Hematopoietic multipotent progenitor cell treated with erythropoietin and hydrocortisone succinate and interleukin-3 and kit ligand, for 6 days (in vitro differentiated cells): ENCODE data around the gene ITGB8.

Source experiments
- DNase-seq: peaks from one replicate; pipeline ENCODE4 v3.0.0-alpha.2; 2015

Gene ITGB8

DNA sequence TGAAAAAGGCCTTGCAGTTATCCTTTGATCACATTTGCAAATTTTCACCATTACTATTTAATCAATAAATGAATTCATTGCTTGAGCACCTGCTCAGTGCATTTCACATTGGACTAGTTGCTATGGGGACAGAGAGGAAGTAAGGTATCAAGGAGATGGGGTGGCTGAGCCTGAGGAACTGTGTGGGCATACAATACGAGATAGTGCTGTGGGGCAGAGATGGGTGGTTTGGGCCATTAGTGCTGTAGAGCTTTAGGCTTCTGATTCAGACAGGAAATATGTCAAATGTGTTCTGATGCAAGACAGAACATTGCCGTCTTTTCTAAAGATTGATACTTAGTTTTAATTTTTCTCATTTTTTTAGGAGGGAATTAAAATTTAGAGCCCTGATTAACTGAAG lies 13.2 kb downstream of the ITGB8 start:
- no peak for DNase-seq

DNA sequence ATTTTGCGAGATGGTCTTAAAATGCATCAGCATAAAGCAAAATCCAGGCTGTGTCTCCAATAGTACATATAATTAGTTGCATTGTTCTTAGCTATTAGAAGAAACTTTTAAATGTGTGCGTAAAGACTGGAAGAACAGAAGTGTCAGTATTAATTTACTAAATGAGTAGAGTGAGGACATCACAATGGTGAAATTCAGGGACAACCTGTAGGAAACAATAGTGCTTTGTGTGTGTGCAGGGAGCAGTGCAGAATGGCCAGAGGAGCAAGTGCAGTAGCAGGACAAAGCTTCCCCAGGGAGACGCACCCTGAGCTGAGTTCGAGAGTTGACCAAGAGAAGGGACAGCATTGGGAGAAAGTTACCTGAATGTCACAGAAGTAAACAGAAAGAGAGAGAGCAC lies 13.7 kb downstream of the ITGB8 start:
- no peak for DNase-seq

DNA sequence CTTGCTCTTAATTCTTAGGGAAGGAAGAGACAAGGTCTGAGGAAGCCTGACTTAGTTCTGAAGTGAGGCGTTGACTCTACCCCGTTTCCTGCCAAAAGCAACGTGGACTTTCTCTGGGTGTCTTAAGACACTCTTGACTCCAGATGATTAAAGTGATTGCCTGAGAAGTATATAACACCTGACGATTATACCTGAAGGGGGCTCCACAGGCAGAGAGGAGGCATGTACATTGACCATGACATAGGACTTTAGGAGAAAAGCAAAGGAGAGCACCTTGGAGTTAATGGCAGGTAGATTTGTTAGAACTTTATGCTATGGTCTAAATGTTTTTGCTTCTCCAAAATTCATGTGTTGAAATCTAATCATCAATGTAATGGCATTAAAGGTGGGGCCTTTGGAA lies 15.9 kb downstream of the ITGB8 start:
- no peak for DNase-seq

DNA sequence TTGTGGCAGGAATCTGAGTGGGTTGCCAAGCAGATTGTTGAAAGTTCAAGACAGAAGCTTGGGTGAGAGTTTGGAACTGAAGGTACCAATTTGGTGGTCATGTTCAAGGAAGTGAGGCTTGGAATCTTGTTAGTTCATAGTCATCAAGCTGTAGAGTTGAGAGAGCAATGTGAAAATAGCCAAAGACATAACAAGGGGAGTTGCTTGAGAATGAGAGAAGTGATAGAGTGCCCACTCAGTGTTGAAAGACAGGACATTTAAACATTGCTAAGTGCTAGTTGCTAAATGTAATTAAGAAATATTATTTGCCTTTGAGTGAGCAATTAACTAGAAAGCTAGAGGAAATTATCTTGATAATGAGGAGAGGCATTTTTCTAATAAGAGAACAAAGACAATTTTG lies 17.0 kb downstream of the ITGB8 start:
- no peak for DNase-seq

DNA sequence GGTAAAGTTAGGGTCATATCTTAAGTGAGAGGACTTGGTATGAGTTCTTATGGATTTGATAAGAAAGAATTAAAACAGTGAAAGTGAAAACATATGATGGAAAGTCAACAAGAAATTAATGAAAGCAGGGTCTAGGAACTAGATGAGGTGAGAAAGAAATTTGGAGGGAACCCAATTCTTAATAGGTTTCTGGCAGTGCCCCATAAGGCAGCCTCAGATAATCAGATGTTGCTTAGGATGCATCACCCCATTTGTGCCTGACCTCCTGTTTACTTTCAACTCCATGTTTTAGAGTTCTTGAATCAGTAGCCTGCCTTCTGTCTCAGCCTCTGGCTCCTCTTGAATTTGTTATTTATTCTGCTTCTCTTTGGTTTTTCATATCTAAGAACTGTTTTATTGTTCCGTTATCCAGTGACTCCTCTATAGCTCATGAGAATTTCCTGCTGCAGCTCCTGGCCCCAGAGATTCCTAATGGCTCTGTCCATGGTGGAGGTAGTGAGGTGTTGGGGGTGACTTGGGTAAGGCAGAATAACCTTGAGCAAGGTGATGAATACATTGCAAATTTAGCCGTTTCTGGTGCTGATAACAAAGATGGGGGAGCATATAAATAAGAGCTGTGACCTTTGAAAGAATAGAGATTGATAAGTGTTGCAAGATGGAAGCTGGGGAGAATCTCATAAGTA lies 17.6 kb downstream of the ITGB8 start:
- DNase-seq = no peak

DNA sequence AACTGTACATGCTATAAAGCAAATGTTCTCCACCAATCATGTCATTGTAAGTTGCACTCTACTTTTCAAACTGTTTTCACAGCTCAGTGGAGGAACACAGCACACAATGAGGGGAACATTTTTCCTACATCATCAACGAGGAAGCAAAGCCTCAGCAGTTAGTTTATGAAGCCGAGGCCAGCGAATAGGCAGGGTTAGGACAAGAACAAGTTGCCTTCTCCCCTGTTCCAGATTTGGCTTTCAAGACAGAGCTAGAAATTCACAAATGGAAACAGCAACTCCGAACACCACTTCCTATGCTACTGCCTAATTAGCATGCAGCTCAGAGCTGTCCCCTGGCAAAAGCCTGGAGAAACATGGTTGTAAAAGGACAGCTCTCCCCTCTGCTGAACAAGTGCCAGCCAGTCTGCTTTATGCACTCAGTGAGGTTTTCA lies 19.8 kb downstream of the ITGB8 start:
- DNase-seq = no peak

DNA sequence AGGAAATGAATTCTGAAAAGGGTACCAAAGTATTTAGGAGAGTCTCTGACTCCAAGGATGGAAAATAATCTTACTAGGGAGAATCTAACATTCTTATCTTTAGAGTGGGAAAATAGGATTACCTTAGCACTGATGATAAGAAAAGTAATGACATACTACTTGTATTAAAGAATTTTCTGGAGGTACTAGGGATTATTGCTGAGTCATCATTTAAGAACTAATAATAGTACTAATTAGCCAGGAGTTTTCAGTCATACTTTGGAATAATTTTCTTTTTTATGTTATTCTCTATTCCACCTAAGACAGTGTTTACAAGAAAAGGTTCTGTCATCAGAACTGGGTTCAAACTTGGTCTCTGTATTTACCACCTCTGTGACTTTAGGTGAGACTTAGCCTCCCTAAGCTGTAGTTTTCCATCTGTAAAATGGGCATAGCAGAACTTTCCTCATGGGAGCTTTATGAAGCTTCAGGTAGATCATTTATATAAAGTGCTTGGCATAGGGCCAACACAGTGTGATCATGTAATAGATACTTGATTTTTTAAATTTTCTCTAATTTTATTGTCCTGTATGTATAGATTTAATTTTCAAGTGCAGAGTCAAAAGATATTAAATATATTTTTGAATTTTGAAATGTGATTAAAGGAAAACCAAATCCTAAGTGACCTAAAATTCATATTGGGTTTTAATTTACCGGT lies 20.4 kb downstream of the ITGB8 start:
- DNase-seq = no peak

DNA sequence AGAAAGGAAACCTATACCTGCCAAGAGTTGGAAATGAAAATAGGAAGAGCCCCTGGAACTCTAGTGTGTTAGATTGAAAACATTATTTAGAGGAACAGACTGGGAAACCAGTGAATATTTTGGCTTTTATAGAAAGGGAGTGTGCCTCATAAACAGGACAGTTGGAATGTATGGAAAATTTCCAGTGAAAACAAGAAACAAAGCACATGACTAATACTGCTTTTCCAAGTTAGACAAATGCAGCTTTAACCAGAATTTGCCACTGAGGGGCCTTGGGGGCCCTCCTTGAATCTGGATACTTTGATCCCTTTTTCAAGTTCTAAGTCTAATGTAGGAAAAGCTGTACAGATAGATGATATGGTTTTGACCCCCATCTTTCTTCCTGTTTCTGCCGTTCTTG lies 21.2 kb downstream of the ITGB8 start:
- DNase-seq = no peak

DNA sequence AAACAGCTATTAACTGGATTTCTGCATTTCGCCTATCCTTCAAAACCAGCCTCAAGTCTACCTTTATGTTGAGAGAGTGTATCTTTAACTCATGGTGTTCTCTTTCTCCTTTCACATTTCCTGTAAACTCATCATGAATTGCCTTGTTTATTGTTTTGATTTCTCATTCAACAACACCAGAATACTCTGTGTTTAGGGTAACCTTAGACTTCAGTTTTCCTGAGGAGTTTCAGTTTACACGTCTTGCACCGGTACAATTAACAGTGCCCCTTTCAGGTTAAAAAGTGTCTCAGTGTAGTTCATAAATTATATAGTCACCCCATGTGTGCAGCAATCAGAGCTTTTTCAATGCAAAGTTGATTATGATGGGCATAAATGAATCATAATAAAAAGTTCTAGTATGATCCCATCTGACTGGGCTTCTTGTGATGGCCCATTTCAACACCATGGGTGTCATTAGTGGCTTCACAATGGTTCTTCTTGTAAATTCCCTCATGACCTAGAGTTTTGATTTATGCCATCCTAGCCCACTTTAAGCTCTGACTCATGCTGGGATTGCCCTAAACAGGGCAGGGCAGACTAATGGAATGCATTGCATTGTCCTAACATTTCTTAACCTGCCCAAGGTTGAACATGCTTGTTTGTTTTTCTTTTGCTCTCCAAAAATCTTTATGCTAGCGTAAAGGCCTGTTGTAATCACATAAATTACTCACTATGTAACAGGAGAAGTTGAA lies 22.0 kb downstream of the ITGB8 start:
- no peak for DNase-seq

DNA sequence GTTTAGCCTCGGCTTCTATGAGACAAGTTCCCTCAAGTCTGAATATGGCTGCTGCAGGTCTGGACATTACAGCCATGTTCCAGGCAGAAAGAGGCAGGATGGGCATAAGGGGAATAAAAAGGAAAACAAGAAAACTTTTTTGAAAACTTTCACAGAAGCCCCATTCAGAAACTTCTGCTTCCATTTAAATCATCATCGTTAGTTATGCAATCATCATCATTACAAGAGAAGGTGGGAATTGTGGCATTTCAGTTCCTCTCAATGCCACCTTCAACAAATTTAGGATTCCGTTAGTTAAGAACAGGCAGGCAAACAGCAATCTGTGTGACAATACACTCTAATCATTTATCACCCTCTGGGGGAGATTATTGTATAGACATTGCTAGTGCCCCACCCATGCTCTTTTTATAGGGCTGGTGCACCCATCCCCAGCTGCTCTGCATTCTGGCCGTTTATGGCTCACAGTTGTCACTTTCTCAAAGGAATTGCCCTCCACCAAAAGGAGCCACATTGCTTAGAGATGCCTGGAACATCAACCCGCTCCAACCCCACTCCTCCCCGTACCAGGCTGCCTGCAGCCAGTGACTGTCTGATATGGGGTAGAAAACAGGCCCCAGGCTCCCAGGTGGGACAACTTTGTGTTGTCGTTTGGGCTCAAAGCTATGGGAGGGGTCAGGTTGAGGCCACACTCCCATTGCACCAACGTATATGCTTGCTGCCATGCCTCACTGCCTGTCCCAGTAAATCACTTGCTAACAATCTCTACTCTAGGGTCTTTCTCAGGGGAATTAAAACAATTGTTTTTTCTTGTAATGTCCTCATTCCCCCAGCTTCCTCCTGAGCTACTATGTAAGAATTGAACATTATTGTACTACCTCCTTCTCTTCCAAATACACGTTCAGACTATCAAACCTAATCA lies 24.2 kb downstream of the ITGB8 start:
- DNase-seq = no peak

DNA sequence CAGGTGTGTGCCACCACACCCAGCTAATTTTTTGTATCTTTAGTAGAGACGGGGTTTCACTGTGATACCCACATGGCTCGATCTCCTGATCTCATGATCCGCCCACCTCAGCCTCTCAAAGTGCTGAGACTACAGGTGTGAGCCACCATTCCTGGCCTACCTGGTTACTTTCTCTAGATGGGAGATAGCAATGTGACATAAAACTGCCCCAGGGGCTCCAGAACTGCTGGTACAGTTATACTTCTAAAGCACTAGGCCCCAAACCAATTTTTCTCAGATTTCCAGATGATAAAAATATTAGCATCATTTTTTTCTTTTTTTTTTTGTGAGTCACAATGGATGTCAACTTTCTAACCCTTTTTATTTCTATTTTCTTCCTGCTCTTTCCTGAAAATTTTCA lies 27.4 kb downstream of the ITGB8 start:
- no peak for DNase-seq

DNA sequence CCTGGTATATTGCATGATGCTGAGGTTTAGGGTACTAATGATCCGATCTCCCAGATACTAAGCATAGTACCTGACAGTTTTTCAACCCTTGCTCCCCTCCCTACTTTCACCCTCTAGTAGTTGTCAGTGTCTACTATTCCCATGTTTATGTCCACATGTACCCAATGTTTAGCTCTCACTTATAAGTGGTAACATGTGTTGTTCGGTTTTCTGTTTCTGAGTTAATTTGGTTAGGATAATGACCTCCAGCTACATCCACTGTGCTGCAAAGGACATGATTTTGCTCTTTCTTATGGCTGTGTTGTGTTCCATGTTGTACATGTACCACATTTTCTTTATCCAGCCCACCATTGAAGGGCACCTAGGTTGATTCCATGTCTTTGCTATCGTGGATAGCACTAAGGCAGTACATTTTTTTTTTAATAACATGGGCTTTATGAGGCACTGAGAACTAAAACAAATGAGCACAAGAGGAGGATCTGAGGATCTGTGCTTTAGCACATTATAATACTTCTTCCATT lies 28.1 kb downstream of the ITGB8 start:
- DNase-seq = no peak

DNA sequence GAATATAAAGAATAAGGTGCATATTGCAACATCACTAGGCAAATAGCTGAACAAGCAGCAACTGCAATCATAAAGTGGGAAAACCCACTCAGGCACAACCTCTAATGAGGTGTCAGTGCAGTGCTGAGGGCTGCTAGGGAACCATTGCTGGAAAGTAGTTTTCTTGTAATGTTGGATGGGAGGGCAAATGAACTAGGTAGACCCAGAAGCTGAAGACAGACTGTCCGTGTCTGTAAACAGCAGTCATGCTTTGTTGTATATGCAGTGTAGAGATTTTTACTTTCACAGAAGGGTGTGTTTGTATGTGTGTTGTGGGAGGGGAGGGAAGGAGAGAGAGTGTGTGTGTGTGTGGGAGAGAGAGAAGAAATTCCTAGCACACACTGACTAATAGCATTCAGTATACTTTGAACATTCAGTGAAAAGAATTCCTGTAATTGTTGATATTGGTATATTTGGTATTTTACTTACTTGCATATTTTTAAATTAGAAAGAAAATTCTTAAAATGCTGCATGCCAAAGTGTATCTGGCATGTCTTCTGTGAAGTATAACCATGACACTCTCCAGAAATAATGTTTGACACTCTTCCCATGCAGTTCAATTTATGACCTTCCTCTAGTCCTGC lies 28.8 kb downstream of the ITGB8 start:
- no peak for DNase-seq

DNA sequence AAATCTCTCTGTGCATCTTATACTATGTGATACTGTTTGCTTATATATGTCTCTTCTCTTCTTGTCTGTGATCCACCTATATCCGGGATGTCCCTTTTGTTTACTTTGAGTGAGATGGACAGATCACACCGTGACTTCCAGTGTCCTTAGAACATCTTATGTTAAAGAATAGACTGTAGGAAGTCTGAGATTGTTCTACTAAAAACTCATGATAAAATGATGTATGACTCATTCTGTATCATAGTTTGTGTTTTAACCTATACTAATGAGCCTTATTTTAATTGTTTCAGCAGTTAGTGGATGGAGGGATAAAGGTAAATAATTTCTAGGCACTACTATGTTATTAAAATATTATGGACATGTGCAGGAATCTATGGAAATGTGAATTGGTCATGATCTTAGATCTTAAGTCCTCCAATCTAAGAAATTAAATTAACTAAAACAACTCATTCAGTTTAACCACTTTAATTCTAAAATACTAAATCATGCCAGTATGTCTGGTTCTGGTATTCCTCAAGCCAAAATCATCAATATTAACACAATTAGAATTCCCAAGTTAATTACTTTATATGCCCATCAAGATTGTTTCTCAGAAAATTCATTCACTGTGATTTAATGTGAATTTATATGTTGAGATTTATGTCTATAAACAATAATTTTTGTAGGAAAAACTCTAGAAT lies 32.0 kb downstream of the ITGB8 start:
- no peak for DNase-seq

DNA sequence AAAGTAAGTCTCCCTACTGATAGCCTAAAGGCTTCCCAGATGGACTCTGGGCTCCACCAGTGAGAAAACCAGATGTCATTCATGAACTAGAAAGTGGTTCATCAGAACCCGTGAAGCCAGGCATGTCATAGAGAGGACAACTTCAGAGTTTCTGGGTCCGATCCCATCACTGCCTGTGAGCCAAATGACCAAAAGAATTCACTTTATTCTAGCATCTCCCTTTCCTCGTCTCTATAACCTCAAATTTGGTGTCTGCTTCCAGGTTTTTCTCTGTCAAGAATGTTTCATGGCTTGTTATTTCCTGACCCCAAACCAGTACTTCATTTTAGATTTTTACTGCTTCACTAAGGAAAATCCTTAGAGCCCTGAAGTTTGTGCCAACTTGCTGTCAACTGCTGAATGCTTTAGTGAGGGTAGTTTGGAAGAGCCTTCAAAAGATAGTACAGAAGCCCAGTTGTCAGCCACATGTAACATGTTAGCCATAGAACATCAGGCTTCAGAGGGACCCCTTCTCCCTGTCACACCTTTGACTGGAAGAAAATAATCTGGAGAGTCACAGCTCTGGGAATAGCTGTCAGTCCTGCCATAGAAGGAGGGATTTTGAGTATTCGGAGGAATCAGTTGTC lies 34.0 kb downstream of the ITGB8 start:
- DNase-seq = no peak

DNA sequence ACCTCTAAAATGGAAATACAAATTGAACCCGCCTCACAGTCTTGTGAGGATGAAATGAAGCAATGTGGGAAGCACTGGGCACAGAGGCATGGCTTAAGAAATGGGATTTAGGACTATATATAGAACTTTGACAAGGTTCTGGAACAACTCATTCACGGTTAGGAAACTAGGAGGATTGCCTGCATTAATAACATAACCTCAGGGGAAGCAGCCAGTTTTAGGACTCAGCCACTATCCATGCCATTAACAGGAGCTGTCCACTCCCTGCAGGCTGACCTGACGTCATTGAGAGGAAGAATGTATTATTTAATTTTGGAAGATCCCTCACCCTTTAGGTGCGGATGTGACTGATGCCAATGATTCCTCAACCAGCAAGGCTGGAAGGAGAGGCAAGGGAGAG lies 34.8 kb downstream of the ITGB8 start:
- DNase-seq = no peak

DNA sequence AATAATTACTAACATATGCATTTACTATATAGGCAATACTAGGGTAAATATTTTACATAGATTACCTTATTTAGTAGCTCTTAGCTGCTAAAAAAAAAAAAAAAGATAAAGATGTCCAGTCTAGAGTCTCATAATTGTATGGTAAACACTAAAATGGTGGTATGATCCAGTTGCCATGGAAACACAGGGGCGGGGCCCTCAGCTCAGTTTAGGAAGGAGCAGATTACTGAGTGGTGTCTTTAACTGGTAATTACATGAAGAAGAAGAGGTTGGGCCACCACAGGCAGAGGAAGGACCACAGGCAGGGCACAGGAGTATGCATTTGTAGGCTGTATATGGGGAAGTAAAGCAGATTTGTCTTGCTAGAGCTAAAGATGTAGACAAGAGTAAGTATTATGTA lies 43.7 kb downstream of the ITGB8 start:
- peak; percentile 13 for DNase-seq

DNA sequence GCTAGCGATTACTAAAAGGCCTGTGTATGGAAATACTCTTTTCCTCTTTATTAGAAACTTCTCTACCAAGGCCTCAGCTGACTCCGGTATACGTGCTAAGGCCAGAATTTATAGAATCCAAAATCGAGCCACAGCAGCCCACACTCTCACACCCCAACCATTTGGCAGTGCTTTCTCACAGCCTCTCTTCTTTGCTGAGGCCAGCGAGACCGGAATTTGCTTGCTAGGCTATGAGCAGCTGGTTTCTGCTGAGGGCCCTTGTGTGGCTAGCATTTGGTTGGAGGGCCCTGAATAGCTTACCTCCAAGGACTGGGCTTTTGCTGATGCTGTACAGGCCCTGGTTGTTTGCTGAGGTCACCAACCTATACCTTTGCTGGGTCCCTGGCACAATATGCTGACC lies 46.1 kb downstream of the ITGB8 start:
- DNase-seq = no peak

DNA sequence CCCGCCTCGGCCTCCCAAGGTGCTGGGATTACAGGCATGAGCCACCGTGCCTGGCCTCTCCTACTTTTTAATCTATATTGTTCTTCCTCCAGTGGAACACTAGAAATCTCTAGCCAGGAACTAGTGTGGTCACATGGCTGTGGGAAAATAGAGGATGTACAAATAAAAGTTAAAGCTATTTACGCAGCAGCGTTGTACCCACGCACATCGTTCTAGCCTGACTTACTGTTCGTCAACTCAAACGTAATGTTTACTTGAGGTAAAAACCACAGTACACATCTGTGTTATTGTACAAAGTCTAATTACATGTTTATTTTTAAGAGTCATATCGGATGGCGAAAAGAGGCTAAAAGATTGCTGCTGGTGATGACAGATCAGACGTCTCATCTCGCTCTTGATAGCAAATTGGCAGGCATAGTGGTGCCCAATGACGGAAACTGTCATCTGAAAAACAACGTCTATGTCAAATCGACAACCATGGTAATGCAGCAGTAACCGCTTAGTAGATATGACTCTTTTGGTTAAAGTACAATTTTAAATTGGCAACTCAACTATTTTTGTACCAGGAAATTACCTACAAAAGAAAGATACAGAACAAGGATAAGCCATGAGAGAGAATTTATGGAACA lies 50.8 kb downstream of the ITGB8 start:
- DNase-seq = no peak

DNA sequence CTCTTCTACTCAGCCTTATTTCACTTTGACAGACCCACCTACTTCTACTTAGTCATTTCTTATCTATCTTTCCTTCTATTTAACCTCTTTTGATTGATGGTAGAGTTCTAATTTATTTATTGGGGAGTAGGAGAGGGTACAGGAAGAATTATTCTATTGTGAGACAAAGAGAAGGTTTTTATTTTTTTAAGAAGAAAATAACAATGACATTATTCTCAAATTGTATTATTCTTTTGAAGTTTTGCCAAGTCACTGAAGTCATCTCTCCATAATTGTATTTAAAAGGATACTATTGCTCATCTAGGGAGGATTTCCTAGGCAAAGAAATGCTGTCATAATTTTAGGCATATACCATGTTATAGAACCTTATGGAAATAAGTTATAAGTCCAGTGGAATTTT lies 52.7 kb downstream of the ITGB8 start:
- no peak for DNase-seq

DNA sequence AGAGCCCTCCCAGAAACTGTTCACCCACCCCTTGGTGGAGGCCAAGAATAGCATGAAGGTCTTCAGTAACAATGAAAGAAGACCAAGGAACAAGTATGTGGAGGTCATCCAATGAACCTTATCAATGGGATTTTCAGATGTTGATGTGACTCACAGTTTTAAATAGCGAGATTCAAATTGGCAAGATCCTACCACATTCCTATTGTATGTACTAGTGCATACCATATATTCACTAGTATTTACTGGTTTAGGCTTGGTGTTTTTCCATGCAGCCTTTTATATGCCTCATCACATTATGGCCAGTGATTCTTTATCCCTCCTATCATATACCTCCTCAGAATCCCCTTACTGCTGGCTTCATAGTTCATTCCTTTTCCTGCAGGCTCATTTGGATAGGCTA lies 54.4 kb downstream of the ITGB8 start:
- no peak for DNase-seq
